A673 (cell line): Measurements from ENCODE around the gene PECR. TPM values are rescaled to one million over a fixed set of nuclear protein-coding genes. Genes with fewer than 3 reads are reported as not detected.

Experiments used
- BruUV-seq: library from RNA; stranded (reverse); fragments of 400-500 nt; replicated peaks from 2 replicates; lab custom pipeline; 2021; lab: Mats Ljungman, UMichigan
- CTCF ChIA-PET: fragments of 300-600 bp; sonication (Branson Sonifier 250); formaldehyde crosslinking; loops from one replicate; lab custom pipeline; 2022; ENCODE audit warnings: antibody characterized with exemption; lab: Charles Lee
- POLR2A ChIA-PET: fragments of 300-600 bp; sonication (Branson Sonifier 250); formaldehyde crosslinking; loops from one replicate; lab custom pipeline; 2022; ENCODE audit warnings: antibody characterized with exemption; ENCODE audit not compliant: low non-redundant PET; lab: Charles Lee
- DNase-seq: peaks from one replicate; pipeline ENCODE4 v3.0.0-alpha.2; 2015; ENCODE audit warnings: low spot score
- H3K27ac ChIP-seq: fragments of 200-600 bp; sonication (generic); 2 replicates; pipeline ENCODE4 v1.5.1; 2016; ENCODE audit warnings: mixed run types, low read depth, mild to moderate bottlenecking, mixed read lengths, antibody characterized with exemption, low read length; ENCODE audit not compliant: poor library complexity, severe bottlenecking
- H3K27me3 ChIP-seq: fragments of 200-600 bp; sonication (generic); replicated peaks from 2 replicates; pipeline ENCODE4 v1.6.1; 2017; ENCODE audit warnings: mixed run types, low read depth, mild to moderate bottlenecking, mixed read lengths, antibody characterized with exemption, low read length; ENCODE audit not compliant: insufficient read depth, poor library complexity
- H3K36me3 ChIP-seq: fragments of 200-600 bp; sonication (generic); 2 replicates; pipeline ENCODE4 v1.6.1; 2016; ENCODE audit warnings: mixed run types, mild to moderate bottlenecking, mixed read lengths, antibody characterized with exemption, low read length; ENCODE audit not compliant: insufficient read depth, poor library complexity, severe bottlenecking
- H3K4me1 ChIP-seq: fragments of 200-600 bp; sonication (generic); 2 replicates; pipeline ENCODE4 v1.6.1; 2017; ENCODE audit warnings: mixed run types, mild to moderate bottlenecking, mixed read lengths, antibody characterized with exemption, low read length; ENCODE audit not compliant: insufficient read depth, poor library complexity, severe bottlenecking
- H3K4me3 ChIP-seq: fragments of 200-600 bp; sonication (generic); 2 replicates; pipeline ENCODE4 v1.5.1; 2016; ENCODE audit warnings: low read depth, mixed run types, mild to moderate bottlenecking, mixed read lengths, low read length; ENCODE audit not compliant: poor library complexity, severe bottlenecking
- H3K9me3 ChIP-seq: fragments of 200-600 bp; sonication (generic); 2 replicates; pipeline ENCODE4 v1.6.1; 2016; ENCODE audit warnings: mixed run types, low read depth, mild to moderate bottlenecking, mixed read lengths, antibody characterized with exemption, low read length; ENCODE audit not compliant: poor library complexity, severe bottlenecking
- EZH2 ChIP-seq: fragments of 200-600 bp; sonication (generic); IDR thresholded peaks from 2 replicates; pipeline ENCODE4 v1.6.1; 2017; ENCODE audit warnings: borderline replicate concordance, low read depth, mild to moderate bottlenecking, mixed read lengths, antibody characterized with exemption, low read length; ENCODE audit not compliant: poor library complexity, severe bottlenecking
- intact Hi-C: fragments of 100-400 bp; cut with micrococcal nuclease; formaldehyde crosslinking; loops from one replicate; pipeline ENCODE4 v1.10.0; 2022; ENCODE audit not compliant: unreplicated experiment
- total RNA-seq: library from RNA; stranded (reverse); gene quantifications from 2 replicates; pipeline ENCODE4 v1.2.3, GENCODE V29; 2021
- TF ChIP-seq, protein P1 (sequence below): fragments of 300-800, 200-600 bp; sonication (generic); conservative IDR thresholded peaks from 2 replicates; pipeline ENCODE4 v1.5.1; 2017; ENCODE audit warnings: low read depth, mild to moderate bottlenecking, antibody characterized with exemption, low read length, moderate library complexity, mixed read lengths

The PECR gene
- total RNA-seq, 1 experiment from 2014 or later = 19.7 TPM

DNA sequence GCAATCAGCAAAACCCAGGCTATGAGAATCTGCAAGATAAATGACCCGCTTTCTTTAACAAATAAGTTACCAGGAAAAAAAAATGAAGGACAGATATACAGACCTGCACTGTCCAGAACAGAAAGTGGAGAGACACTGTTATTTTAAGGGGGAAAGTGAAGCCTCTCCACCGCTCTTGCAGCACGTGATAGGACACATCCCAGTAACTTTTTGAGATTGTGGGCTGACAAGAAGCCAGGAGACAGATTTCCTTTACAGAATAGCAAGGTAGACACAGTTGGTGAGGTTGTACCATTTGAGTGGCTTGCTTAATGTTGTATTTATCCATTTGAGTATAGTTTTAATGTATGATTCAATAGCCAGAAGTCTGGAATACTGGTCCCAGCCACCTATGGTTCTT, 13.1 kb upstream of the PECR start:
- H3K9me3 ChIP-seq = no peaks in the 10 kb centered on the region
- no peaks in the 10 kb centered on the region for H3K27me3 ChIP-seq
- no peak for DNase-seq
- intact Hi-C loops = no loop called here
- TF ChIP-seq EZH2 = no peak
- TF ChIP-seq, protein P1, sequence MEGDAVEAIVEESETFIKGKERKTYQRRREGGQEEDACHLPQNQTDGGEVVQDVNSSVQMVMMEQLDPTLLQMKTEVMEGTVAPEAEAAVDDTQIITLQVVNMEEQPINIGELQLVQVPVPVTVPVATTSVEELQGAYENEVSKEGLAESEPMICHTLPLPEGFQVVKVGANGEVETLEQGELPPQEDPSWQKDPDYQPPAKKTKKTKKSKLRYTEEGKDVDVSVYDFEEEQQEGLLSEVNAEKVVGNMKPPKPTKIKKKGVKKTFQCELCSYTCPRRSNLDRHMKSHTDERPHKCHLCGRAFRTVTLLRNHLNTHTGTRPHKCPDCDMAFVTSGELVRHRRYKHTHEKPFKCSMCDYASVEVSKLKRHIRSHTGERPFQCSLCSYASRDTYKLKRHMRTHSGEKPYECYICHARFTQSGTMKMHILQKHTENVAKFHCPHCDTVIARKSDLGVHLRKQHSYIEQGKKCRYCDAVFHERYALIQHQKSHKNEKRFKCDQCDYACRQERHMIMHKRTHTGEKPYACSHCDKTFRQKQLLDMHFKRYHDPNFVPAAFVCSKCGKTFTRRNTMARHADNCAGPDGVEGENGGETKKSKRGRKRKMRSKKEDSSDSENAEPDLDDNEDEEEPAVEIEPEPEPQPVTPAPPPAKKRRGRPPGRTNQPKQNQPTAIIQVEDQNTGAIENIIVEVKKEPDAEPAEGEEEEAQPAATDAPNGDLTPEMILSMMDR = no peak
- no peak overlapping the region for H3K27ac ChIP-seq
- no peaks in the 10 kb centered on the region for H3K4me1 ChIP-seq
- POLR2A ChIA-PET = no interaction called here
- no TSS peak for BruUV-seq
- no peak overlapping the region for H3K4me3 ChIP-seq
- no peaks in the 10 kb centered on the region for H3K36me3 ChIP-seq
- CTCF ChIA-PET = no interaction called here

DNA sequence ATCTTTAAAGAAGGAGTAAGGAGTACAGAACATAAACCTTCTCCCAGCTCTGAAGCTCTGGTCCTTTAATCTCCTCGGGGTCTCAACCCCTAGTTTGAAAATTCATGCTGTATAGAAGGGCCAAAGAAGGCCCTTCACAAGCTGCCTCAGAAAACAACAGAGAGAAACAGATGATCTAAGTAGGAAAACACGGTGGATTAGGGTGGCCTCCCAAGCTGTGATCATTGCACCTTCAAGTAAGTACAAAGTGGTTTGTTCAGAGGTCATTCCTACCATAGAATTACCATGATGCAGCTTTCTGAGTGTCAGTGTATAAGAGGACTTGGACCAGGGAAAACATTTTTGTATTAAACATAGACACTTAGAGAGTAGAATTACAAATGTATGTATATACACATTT, 11.0 kb upstream of the PECR start:
- intact Hi-C loops = no loop called here
- no TSS peak for BruUV-seq
- TF ChIP-seq, protein P1 = no peak
- ChIA-PET CTCF (no interaction called here), POLR2A (no interaction called here)
- H3K9me3 ChIP-seq = no peaks in the 10 kb centered on the region
- H3K4me1 ChIP-seq = no peaks in the 10 kb centered on the region
- no peaks in the 10 kb centered on the region for H3K36me3 ChIP-seq
- H3K27ac ChIP-seq = no peak overlapping the region
- no peaks in the 10 kb centered on the region for H3K27me3 ChIP-seq
- no peak for DNase-seq
- no peak overlapping the region for H3K4me3 ChIP-seq

DNA sequence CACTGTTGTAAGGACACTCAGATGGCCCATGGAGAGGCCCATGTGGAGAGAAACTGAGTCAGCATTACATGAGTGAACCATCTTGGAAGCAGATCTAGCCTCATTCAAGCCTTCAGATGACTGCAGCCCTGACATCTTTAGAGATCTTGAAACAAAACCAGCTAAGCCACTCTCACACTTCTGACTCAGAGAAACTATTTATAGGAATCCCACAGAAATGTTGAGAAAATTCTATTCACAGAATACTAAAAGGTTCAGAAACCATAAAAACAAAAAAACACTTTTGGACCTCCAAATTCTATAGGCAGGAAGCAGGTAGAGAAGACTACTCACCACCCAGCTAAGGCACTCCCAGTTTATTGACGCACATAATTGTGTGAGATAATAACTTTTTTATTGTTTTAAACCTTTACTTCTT, 8.8 kb upstream of the PECR start:
- H3K4me3 ChIP-seq = no peak overlapping the region
- no peaks in the 10 kb centered on the region for H3K27me3 ChIP-seq
- intact Hi-C loops = no loop called here
- DNase-seq = no peak
- BruUV-seq = no TSS peak
- H3K27ac ChIP-seq = no peak overlapping the region
- TF ChIP-seq EZH2 = no peak
- TF ChIP-seq, protein P1 = no peak
- ChIA-PET POLR2A (no interaction called here), CTCF (no interaction called here)
- no peaks in the 10 kb centered on the region for H3K36me3 ChIP-seq
- no peaks in the 10 kb centered on the region for H3K9me3 ChIP-seq
- no peaks in the 10 kb centered on the region for H3K4me1 ChIP-seq
